ENCODE measurements around the gene TMEM243.

The TMEM243 gene

DNA sequence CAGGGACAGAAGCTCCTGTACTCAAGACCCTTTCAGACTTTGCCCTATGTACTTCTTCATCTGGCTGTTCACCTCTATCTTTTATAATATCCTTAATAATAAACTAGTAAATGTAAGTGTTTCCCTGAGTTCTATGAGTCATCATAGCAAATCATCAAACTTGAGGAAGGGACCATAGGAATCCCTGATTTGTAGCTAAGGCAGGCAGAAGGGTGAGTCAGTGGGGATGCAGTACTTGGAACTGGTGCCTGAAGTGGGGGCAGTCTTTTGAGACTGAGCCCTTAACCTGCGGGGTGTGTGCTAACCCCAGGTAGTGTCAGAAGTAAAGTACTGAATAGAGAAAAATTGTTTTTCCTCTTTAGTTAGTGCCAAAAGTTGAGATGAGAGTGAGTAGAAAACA is 6.2 kb upstream of the TMEM243 start:
- Histone ChIP-seq H3K4me3 (ENCODE audit: low read length) (no peak overlapping the region), H2AFZ (ENCODE audit: low read depth, low read length) (no peak overlapping the region), H4K20me1 (ENCODE audit: insufficient read depth, low read length) (no peaks in the 10 kb centered on the region), H3K27ac (ENCODE audit: low read length) (no peak overlapping the region), H3K4me1 (ENCODE audit: low read length) (peaks cover 22% of the 10 kb centered on the region), H3K27me3 (ENCODE audit: low read depth, low read length) (peaks cover 34% of the 10 kb centered on the region), H3K4me2 (ENCODE audit: low read length) (no peak overlapping the region), H3K9me3 (ENCODE audit: insufficient read depth, low read length) (no peaks in the 10 kb centered on the region), H3K36me3 (replicated peaks; ENCODE audit: low read depth, low read length) (no peaks in the 10 kb centered on the region), H3K79me2 (ENCODE audit: low read length) (no peaks in the 10 kb centered on the region), H3K9ac (ENCODE audit: low read length) (no peak overlapping the region)
- no peak for TF ChIP-seq EZH2phosphoT487 (IDR thresholded peaks at IDR 0.05; ENCODE audit: low read depth)
- TF ChIP-seq, protein P1, sequence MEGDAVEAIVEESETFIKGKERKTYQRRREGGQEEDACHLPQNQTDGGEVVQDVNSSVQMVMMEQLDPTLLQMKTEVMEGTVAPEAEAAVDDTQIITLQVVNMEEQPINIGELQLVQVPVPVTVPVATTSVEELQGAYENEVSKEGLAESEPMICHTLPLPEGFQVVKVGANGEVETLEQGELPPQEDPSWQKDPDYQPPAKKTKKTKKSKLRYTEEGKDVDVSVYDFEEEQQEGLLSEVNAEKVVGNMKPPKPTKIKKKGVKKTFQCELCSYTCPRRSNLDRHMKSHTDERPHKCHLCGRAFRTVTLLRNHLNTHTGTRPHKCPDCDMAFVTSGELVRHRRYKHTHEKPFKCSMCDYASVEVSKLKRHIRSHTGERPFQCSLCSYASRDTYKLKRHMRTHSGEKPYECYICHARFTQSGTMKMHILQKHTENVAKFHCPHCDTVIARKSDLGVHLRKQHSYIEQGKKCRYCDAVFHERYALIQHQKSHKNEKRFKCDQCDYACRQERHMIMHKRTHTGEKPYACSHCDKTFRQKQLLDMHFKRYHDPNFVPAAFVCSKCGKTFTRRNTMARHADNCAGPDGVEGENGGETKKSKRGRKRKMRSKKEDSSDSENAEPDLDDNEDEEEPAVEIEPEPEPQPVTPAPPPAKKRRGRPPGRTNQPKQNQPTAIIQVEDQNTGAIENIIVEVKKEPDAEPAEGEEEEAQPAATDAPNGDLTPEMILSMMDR (IDR thresholded peaks at IDR 0.05; ENCODE audit: low read depth, low read length) = no peak

DNA sequence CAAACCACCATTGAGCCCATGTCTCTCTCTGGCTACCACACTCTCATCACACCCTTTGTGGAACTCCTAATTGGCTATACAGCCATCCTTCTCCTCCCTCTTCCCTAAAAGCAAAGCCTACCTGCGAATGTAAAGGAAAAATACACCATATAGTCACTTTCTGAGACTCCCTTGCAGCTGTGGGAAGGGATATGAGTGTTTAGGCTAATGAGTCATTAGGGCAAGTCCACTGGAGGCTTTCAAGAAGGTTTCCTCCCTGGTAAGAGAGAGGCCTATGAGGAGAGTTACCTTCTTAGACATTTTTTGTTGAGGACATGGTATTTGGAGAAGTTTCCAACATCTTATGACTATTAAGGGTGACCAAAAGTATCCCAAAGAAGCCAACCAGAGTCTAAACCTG is 4.1 kb upstream of the TMEM243 start:
- Histone ChIP-seq H3K4me1 (ENCODE audit: low read length) (peaks cover 23% of the 10 kb centered on the region), H3K9ac (ENCODE audit: low read length) (no peak overlapping the region), H3K27me3 (ENCODE audit: low read depth, low read length) (peaks cover 34% of the 10 kb centered on the region), H4K20me1 (ENCODE audit: insufficient read depth, low read length) (no peaks in the 10 kb centered on the region), H3K9me3 (ENCODE audit: insufficient read depth, low read length) (no peaks in the 10 kb centered on the region), H2AFZ (ENCODE audit: low read depth, low read length) (no peak overlapping the region), H3K79me2 (ENCODE audit: low read length) (peaks cover 16% of the 10 kb centered on the region), H3K4me3 (ENCODE audit: low read length) (no peak overlapping the region), H3K4me2 (ENCODE audit: low read length) (no peak overlapping the region), H3K27ac (ENCODE audit: low read length) (no peak overlapping the region), H3K36me3 (replicated peaks; ENCODE audit: low read depth, low read length) (peaks cover 7% of the 10 kb centered on the region)
- TF ChIP-seq EZH2phosphoT487 (IDR thresholded peaks at IDR 0.05; ENCODE audit: low read depth) = no peak
- TF ChIP-seq, protein P1 (IDR thresholded peaks at IDR 0.05; ENCODE audit: low read depth, low read length) = no peak

DNA sequence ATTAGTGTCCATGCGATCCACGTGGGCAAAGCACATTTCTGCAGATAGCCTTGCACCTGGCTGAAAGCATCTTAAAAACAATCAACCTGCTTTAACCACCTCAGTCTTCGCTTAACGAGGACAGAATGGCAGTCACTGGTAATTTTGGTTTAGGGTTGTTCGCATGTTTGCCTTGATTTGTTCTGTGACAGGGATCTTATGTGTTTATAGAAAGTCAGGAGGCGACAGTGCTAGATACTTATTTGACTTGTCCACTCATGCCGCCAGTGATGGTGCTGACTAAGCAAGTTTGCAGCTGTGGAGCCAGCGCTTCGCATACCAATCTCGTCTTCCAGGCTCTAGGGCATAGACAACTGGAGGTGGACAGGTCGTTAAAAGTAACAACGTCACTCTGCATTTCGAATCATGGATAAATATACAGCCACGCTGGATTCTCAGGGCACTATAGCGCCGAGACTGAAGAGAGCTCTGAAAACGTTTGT is 1.2 kb upstream of the TMEM243 start:
- TF ChIP-seq, protein P1 (IDR thresholded peaks at IDR 0.05; ENCODE audit: low read depth, low read length) = no peak
- TF ChIP-seq EZH2phosphoT487 (IDR thresholded peaks at IDR 0.05; ENCODE audit: low read depth) = no peak
- Histone ChIP-seq H3K27ac (ENCODE audit: low read length) (no peak overlapping the region), H3K79me2 (ENCODE audit: low read length) (peaks cover 37% of the 10 kb centered on the region)

GRCh38 chr7:87220026-87220733 is 648 bp upstream of the TMEM243 start:
- Histone ChIP-seq H2AFZ (ENCODE audit: low read depth, low read length) (peak overlapping the region; percentile 50; the same call in 1 of the 2 replicates), H3K27me3 (ENCODE audit: low read depth, low read length) (peaks cover 28% of the 10 kb centered on the region), H3K4me3 (ENCODE audit: low read length) (peak overlapping the region; percentile 81), H3K9ac (ENCODE audit: low read length) (peak overlapping the region; percentile 99), H3K27ac (ENCODE audit: low read length) (peak overlapping the region; percentile 99), H4K20me1 (ENCODE audit: insufficient read depth, low read length) (peaks cover 15% of the 10 kb centered on the region), H3K4me1 (ENCODE audit: low read length) (peaks cover 34% of the 10 kb centered on the region), H3K36me3 (replicated peaks; ENCODE audit: low read depth, low read length) (peaks cover 26% of the 10 kb centered on the region), H3K9me3 (ENCODE audit: insufficient read depth, low read length) (no peaks in the 10 kb centered on the region), H3K79me2 (ENCODE audit: low read length) (peaks cover 43% of the 10 kb centered on the region), H3K4me2 (ENCODE audit: low read length) (peak overlapping the region; percentile 95)
- TF ChIP-seq EZH2phosphoT487 (IDR thresholded peaks at IDR 0.05; ENCODE audit: low read depth) = no peak
- TF ChIP-seq, protein P1 (IDR thresholded peaks at IDR 0.05; ENCODE audit: low read depth, low read length) = no peak

More for the DNA sequence above, 1.2 kb upstream of the TMEM243 start:
- peak overlapping the region; percentile 99; the same call in 1 of the 2 replicates for H3K9ac ChIP-seq (ENCODE audit: low read length)
- peaks cover 21% of the 10 kb centered on the region for H3K36me3 ChIP-seq (replicated peaks; ENCODE audit: low read depth, low read length)
- peaks cover 10% of the 10 kb centered on the region for H4K20me1 ChIP-seq (ENCODE audit: insufficient read depth, low read length)
- peaks cover 30% of the 10 kb centered on the region for H3K4me1 ChIP-seq (ENCODE audit: low read length)
- H3K9me3 ChIP-seq (ENCODE audit: insufficient read depth, low read length) = no peaks in the 10 kb centered on the region
- peaks cover 33% of the 10 kb centered on the region for H3K27me3 ChIP-seq (ENCODE audit: low read depth, low read length)
- peak overlapping the region; percentile 81 for H3K4me3 ChIP-seq (ENCODE audit: low read length)
- peak overlapping the region; percentile 50; the same call in 1 of the 2 replicates for H2AFZ ChIP-seq (ENCODE audit: low read depth, low read length)
- peak overlapping the region; percentile 95 for H3K4me2 ChIP-seq (ENCODE audit: low read length)
